Measurements from ENCODE around the gene MAN1A1.
"Not testable (repeated sequence)": the region's sequence is repeated elsewhere in the genome, so short reads cannot be mapped to it uniquely, and the experiment has no call there.

Gene MAN1A1

DNA sequence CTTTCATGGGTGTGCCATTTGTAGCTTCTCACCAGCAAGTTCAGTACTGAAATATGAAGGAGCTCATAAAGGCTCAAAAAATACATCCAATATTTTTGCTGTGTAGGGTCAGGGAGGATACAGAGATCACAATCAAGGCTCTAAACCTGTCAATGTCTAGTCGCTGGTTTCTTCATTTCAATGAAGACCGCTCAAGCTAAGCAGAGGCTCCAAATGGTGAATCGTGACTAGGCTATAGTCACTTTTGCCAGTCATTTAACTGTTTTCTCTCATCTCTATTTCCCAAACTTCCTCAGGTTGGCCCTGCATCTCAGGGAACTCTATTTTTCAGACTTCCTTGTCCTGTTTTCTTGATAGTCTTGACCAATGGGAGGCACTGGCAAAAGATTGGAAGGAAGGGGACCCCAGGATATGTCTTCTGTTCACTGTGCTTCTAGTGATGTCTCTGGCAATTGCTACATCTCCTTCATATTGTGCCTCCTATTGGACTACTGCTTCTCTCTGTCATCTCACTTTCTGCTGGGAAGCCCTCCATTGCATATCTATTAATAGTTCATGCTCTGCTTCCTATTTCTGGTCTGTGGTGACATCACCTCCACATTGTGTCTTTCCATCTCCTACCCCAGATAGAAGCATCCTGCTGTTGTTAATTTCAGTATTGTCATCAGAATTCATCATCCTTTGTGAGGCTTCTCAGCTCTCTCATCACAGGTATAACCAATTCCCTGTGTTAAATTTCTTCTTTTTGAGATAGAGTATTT, 183.4 kb downstream of the MAN1A1 start:
- no peak for DNase-seq

DNA sequence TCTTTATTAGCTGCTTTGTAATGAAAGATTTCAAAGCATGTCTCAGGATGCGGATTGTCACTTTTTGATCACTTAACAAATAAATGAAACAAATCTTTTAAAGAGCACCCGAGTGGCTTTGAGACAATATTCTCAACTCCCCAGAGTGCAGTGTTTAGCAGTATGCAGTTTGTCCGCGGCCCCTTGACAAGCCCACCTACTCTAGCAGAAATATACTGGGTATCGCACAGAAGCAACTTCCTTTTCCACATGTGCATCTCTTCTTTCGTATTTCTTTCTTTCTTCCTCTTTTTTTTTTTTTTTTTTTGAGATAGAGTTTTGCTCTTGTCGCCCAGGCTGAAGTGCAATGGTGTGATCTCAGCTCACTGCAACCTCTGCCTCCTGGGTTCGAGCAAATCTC, 186.6 kb downstream of the MAN1A1 start:
- DNase-seq = no peak

DNA sequence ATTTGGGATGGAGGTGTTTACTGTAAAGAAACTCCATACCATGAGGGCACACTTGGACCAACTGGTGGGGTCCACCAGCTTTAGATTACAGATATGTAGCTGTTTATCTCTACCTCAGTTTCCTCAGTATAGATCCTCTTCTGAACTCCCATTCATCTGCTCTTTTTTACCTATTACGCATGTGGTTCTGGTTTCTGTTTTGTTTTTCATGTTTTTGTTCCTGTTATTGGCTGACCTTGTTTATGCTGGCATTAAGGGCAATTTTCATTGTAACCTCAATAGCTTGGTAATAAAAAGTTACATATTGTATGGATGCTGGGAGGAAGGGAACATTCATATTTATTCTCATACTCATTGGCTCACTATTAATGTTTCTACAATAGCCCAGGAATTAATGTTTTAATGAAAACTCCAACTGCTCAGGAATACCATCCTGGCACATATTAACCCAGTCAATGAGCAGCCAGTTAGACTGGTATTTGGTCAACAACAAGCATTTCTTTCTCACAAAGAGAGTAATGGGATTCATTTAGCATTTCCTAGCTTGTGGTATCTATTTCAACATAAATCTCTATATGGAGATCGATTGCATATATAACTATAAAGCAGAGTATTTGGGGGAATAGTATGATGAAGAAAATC, 187.3 kb downstream of the MAN1A1 start:
- no peak for DNase-seq

DNA sequence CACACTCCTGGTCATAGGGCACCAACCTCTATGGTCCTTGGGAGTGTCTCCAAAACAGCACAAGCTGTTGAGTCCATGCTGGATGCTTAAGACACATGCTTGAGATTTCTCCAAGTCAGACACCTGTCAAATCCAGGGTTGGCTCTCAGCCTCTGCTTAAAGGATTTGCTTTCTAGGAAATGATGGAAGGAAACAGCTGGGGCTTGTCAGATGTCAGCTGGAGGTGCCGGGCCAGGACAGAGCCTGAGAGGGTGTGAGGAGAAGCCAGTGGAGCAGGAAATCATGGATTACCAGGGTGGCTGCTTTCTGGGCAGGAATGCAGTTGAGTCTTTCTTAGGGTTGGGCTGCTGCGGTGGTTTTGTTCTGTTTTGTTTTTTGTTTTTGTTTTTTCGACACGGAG, 188.1 kb downstream of the MAN1A1 start:
- DNase-seq = no peak

DNA sequence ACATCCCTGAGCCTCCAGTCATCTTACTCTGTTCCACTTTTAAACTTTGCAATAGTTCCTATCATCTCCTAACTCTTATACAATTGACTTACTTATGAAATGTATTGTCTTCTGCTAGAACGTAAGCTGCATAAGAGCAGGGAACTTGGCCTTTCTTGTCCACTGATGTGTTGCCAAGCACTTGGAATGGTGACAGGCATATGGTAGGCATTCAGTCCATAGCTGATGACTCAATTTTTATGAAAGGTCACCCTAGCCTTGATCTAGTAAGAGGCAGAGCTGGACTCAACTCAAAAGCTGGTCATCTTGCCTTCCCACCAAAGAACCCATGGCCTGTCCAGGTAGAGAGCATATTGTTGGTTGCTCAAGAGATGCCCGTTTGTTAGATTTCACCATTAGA, 188.7 kb downstream of the MAN1A1 start:
- no peak for DNase-seq

DNA sequence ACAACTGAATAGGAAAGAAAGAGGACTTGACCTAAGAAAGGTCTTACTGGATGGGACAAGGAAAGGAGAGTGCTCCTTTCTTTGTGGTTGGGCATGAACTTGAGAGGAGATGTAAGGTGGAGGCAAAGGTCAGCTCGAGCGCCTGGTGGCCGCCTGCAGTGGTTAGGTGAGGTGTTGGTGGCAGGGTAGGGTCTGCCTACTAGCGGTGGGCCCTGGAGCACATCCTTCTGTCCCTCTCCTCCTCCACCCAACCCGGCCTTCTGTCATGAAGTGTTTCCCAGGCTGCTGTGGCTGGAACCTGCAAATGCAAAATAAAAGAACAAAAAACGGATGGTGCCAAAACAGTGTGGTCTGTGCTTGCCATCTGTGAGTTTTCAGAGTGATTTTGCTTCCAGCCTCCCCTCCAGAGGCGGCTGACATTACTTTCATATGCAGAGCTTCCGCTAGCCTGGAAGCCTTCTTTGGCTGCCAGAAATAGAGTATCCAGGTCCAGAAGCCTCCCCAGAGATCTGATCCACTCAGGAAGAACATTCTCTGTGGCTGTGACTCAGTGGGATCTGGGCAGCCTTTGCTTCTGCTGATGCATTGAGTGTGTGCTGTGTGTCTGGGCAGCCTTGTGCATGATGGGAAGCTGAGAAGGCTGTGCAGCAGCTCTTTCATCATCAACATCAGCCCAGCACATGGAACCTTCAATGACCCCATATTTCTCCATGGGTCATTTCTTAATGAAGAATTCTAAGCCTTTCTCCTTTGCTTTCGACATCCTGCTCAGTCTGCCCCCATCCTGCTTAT, 191.3 kb downstream of the MAN1A1 start:
- DNase-seq = no peak

DNA sequence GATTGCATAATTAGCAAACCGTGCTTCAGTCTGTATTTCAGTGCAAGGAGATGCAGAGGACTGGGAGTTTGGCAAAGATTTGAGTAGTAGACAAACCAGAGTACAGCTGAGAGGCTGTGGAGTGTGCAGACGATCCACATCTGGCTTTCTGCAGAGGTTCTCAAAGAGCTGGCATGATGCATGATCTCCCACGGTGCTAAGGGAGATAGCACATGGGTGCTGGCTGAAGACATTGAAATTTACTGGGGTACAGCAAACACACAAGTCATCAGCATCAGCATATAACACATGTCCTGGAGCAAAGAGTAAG, 192.1 kb downstream of the MAN1A1 start:
- DNase-seq = no peak

DNA sequence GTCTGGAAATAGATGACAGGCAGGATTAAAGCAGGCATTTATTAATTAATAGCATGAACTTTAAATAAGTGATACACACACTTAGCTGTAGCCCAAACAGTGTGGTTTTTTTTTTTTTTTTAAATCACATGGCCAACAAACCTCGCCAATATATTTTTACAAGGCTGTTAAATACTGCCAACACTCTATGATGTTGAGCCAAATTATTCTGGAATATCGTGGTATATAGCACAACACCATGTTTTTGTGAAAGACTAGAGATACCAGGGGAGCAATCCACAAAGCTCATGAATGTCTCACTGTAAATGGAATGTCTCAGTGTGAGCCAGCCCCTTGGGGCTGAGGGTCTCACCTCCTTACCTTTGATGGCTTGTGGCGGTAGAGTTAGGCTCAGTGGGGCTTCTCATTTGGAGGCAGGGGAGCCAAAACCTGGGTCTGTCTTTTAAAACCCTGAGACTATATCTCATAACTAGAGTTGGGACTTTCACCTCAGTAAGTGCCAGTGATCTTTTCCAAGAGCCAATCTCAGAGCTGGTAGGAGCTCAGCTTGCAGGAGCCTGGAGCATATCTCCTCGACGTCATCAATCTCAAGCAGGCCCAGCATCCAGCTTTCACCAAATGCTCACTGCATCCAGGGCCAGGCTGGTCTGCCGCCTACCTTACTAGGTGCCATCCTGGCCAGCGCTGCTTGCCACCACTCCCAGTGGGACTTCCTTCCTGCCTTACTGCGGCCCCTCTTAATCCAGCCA, 192.6 kb downstream of the MAN1A1 start:
- no peak for DNase-seq

DNA sequence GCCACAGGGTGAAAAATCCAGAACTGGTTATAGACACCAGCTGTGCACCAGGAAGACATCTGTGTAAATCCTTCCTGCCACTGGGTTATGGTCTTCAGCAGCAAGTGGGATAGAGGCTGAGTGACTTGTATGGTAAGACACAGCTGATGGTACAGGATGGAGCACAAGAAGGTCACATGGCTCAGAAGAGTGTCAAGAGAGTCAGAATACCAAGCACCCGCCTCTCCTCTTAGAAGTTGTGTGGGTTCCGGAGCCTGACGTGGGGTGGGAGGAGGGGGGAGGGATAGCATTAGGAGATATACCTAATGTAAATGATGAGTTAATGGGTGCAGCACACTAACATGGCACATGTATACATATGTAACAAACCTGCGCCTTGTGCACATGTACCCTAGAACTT, 193.5 kb downstream of the MAN1A1 start:
- DNase-seq = not testable (repeated sequence)

DNA sequence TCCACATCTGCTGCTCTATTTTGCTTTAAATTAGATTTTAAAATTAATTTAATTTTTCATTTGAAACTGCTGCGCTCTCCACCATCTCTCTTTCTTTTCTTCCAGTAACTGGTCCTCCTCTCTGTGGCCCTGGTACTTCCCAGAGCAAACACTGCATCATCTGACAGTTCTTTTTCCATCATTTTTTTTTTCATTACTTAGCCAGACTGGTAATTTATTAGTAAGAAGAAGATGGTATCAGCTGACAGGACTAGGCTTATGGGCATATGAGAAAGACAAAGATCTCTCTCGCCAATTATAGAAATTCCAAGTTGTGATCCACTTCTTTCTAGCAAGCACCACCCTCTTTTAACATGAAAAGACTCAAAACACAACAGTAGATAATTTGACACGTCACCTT, 197.4 kb downstream of the MAN1A1 start:
- DNase-seq = no peak

DNA sequence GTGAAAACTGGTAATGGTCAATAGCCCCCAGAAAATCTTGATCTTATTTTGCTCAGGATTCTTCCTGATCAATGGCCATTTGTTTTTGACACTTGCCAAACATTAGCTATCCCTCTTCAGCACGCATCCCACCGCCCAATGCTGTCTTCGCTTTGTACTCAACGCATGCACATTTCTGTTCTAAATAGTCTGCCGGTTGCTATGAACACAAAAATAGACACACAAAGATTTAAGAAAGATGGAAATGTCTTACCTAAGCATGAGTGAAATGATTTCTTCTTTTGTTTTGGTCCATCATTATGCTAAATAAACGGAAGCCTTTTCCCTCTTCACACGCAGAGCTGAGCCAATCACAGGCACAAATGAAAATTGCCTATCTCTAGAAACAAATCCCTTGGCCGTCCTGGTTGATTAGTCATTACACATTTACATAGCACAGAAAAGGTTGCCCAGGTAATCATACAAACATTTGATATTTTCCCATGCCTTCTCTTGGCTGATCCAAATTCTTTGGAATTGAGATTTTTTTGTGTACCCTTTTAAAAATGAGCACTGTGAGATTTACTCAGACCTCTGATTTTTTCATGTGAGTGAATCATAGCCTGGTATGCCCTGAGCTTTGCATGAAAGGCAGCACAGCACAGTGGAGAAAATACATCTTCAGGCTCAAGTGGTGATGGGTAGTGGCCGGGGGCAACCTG, 200.6 kb downstream of the MAN1A1 start:
- no peak for DNase-seq

DNA sequence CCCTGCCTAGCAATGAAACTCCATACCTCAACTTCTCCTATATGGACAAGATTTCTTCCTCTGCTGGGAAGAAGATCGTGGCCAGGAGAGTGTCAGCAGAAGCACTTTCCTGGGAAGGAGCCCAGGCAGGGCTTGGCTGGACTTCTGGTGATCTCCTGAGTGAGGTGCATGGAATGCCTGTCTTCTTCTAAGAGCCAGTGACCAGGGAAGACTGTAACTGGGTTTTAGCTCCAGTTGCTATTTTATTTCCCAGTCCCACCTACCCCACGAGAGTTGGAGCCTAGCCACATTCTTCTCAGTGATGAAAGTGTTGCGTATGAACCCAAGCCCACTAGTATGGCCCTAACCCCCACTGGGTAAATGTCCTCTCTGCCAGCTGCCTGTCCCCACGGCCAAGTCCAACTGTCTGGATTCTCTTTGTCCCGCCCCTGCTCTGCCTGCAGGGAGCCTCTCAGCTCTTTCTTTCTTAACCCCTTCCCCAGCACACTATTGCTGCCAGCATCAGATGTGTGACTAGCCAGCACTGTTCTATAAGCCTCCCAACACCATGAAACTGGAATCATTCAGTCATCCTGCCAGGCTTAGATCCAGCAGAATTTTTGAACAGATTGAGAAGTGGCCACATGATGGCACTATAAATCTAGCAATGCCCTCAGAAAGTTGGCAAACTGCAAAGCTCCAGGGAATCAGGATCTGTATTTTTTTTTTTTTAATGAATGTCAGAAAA, 201.3 kb downstream of the MAN1A1 start:
- peak in 1 of 5 donors; percentile 10 for DNase-seq

DNA sequence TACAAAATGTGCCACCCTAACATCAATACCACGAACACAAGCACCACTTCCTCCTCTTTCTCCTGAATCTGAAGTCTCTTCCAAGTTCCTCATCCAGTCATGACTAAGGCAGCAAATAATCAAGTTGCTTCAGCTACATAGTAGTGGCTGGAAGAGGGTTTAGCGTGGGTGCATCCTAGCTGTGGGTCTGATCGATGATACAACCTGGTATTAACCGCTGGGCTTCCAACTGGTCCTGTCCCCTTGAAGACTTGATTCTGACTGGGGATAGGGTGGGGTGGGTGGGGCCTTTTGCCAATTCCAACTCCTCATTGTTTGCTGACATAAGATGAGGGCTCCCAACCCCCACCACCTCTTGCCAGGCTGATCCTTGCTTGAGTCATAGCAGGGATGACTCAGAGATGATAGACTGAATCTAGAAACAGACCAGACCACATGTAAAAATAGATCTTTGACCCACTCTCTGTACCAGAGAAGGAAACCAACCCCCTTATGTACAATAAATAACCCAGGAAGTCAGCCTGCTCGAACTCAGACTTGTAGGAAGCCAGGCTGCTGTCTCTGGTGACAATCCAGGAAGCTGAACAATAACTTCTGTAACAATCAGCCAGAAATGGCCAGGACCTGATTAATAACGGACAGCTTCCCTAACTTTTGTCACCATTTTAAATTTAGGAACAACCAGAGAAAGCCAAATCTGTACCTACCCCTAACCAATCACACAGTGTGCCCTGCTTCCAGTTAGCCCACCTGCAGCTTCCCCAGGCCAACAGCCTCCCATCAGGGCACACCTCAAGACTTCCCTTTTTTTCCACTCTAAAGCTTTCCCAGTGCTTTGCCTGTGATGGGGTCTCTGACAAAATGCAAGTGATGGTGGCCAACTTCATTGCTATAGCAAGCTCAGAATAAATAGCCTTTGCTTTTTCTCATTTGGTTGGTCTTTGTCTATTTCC, 202.2 kb downstream of the MAN1A1 start:
- peak in 1 of 5 donors; percentile 76 for DNase-seq

DNA sequence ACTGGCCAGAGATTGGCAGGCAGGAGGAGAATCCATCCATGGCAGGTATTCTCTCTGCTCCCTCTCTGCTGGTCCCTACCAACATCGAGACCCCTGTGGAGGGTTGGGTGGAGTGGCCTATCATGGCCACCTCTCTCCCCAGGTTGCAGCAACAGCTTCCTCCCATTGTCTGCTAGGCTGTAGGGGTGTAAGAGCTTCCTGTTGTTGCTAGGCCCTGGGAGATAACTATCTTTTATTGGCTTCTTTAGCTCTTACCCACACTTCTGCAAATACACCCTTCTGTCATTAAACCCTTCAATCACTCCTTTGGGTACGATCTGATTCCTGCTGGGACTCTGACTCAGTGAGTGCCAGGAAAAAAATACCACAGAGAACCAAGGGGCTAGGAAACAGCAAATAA, 204.4 kb downstream of the MAN1A1 start:
- DNase-seq = peak in 1 of 5 donors; percentile 26

DNA sequence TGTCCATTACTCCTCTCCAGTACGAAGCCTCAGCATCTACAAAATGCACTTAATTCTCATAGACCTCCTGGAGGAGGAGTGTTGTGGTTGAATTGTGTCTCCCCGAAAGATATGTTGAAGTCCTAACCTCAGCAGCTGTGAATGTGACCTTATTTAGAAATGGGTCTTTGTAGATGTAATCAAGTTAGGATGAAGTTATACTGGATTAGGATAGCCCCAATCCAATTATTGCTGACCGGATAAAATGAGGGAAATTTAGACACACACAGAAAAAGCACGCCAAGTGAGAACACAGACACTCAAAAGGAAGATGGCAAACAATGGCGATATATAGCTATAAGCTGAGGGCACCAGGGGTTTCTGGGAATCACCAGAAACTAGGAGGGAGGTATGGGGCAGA, 206.9 kb downstream of the MAN1A1 start:
- DNase-seq = no peak

DNA sequence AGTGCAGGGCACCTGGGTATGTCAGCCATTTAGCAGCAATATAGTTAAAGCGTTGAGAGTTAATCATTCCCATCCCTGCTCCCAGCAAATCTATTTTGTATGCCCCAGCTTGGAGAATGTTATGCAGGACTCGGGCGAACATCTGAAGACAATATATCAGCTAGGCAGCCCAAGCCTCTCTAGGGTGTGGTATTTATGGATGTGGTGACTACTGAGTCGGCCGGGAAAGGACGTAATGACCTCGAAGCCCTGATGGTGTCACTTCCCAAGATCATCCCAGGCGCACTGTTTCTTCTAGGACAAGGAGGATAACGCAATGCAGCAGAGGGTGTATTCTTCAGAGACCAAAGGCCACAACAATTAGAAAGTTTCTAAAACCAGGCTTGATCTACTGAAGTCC, 207.5 kb downstream of the MAN1A1 start:
- DNase-seq = no peak

DNA sequence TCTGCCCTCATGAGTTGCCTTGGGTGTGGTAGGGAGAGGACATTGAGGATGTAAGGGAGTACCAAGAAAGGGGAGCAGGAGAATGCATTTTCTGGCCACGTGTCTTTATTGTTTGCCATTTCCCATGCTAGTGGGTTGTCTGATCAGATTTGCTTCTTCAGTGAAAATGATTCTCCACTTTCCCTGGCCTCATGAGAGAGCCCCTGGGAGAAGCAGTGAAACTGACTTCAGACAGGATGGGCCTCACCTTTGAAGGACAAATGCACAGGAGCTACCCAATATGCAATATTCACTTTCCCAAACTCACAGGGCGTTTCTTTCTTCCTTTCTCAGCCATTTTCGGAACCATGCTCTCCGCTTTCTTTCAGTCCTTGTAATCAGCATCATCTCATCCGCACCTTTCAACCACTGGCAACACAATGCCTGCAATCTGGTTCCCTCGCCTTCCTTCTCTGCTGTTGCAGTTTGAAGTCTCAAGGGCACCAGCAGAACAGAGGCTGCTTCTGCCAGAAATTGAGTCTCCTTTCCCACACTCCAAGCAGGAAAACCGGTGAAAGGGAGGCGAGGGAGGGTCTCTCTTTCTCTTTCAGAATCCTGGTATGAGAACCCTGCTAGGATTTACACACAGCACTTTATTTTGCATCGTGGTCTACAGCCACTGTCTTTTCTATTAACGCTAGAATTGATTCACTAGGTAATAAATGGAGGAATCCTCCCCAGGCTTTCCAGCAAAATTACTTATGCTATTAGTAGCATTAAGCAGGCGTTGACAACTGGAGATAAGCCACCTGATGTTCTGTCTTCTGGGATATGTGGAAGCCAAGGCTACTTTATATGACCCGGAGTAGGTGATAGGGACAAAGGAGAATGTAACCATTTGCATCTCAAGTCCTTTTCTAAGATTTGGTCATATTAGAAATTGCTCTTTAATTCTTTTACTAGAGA, 209.1 kb downstream of the MAN1A1 start:
- no peak for DNase-seq

DNA sequence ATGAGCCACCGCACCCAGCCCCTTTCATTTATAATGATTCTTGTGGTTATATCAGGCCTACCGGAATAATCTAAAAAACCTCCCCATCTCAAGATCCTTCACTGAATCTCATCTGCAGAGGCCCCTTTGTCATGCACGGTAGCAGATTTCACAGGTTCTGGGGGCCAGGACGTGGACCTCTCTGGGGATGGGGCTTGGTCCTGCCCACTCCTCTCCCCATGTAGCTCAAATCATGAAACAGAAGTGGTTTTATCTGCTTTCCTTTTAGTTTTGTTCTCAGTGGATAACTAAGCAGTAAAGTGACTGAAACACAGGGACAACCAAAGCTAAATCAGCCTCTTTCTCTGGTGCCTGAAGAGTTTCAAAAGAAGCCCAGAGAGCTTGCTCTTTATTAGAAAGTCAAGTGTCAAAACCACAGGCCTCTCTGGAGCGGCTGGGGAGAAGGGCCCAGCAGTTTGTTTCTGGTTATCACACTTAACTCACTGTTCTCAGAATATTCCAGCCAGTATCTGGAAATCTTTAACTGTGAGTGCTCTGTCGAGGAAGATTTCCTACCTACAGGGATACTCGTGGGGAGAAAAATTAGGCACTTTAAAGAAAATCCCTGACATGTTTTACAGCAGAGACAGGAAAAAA, 210.5 kb downstream of the MAN1A1 start:
- DNase-seq = peak in 1 of 5 donors; percentile 42
